Ammon's horn (tissue), 1 donor: ENCODE measurements around the gene WWOX.

ENCODE experiments used
- DNase-seq: peaks from one replicate; pipeline ENCODE4 v3.0.0-alpha.2; 2016; ENCODE audit warnings: low spot score

WWOX gene

GRCh38 chr16:79181419-79181818, 1082.0 kb downstream of the WWOX start:
- no peak for DNase-seq

DNA sequence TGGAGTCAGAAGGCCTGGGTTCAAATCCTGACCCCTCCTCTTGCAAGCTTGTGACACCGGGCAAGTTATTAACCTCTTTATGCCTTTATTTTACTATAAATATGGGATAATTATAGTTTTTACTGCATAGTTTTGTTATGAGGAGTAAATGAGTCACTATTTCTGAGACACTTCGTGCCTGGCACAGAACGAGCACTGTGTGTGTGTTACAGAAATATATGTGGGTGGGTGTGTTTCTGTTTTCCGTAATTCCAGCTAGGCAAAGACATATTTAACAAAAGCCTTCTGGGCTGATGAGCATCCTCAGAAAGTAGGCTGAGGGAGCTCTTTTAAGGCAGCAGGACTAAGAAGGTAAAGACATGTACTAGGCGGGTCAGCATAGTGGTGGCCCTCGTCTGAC, 1083.2 kb downstream of the WWOX start:
- DNase-seq = peak; percentile 56

DNA sequence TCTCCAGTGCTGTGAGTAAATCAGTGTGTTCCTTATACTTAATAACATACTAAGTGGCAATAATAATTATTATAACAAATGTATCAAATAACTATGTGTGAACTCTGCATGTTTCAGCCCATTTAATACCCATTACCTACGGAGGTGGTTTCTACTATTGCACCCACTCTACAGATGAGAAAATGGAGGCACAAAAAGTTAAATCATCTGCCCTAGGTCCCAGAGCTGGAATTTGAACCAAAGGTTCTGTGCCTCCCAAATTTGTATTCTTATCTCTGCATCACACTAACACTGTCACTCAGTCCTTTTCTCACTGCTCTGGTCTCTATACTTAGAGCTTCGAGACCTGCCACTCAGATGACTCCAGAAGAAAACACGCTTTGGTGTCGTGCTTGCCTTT, 1084.1 kb downstream of the WWOX start:
- no peak for DNase-seq

GRCh38 chr16:79184464-79185030, 1085.1 kb downstream of the WWOX start:
- no peak for DNase-seq

GRCh38 chr16:79185711-79186110, 1086.3 kb downstream of the WWOX start:
- DNase-seq = no peak

GRCh38 chr16:79186196-79186595, 1086.7 kb downstream of the WWOX start:
- DNase-seq = no peak

GRCh38 chr16:79188115-79188738, 1088.8 kb downstream of the WWOX start:
- DNase-seq = no peak

GRCh38 chr16:79188739-79189122, 1089.3 kb downstream of the WWOX start:
- DNase-seq = no peak

DNA sequence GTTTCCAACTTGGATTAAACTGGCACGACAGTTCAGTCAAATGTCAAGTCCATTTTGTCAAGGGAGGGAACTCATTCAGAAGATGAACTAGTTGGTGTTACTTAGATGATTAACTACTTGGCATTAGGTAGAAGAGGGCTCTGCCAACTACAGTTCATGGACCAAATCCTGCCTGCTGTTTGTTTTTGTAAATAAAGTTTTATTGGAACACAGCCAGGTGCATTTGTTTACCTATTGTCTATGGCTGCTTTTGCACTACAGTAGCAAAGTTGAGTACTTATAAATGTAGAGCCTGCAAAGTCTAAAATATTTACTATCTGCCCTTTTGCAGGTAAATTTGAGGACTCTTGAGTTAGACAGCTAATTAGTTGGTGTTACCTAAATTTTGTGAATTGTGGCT, 1091.1 kb downstream of the WWOX start:
- no peak for DNase-seq

- no peak for DNase-seq
Measured at GRCh38 chr16:79191933-79192332, 1092.5 kb downstream of the WWOX start.

- no peak for DNase-seq
Measured at GRCh38 chr16:79192904-79193303, 1093.5 kb downstream of the WWOX start.

DNA sequence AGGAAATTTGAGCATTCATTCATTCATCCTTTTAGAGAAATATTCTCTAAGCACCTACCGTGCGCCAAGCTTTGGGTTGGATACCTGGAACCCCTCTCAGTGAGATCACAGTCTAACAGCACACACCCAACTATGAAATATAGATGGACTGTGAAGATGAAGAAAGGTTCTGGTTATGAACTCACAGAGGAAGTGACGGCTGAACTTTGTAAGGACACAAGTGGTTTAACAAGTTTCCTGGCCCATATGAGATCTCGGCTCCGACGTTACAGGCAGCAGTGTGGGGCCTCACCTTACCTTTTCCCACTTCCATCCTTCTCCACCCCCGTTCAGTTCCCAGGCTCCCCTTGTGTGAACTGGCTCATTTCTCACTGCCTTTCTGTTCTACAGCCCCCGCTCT, 1094.8 kb downstream of the WWOX start:
- DNase-seq = peak; percentile 45

DNA sequence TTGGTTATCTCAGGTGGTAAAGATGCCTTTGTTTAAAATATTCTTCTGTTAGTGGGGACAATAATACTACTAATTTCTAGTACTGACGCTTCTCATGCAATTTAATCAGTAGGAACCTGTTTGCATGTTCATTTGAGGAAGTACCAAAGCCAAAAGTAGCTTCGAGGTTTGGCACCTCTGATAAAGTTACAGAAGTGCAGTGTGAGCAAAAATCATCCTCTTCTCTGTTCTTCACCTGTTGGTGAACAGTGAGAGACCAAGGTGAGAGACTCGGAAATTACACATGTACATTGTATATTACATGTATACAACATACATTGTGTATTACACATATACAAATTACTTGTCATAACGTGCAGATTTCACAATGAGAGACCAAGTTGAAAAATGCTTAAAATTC, 1096.5 kb downstream of the WWOX start:
- no peak for DNase-seq

GRCh38 chr16:79201436-79201835, 1102.0 kb downstream of the WWOX start:
- no peak for DNase-seq

DNA sequence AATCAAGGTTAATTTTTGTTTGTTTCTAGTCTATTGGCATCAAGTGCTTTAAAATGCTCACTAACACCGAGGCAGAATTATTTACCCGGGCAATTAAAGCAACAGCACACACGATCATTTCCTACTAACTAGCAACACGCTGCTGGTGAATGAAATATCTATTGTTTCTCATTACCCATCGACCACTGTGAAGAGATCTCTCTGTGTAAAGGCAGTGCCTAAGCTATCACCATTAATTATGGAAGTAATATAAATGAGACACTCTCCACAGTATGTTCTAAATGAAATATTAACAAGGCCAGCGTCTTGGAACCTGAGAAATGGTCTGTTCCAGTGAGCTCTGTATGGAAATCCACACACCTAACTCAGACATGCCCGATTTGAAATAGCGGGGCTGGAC, 1103.5 kb downstream of the WWOX start:
- no peak for DNase-seq

DNA sequence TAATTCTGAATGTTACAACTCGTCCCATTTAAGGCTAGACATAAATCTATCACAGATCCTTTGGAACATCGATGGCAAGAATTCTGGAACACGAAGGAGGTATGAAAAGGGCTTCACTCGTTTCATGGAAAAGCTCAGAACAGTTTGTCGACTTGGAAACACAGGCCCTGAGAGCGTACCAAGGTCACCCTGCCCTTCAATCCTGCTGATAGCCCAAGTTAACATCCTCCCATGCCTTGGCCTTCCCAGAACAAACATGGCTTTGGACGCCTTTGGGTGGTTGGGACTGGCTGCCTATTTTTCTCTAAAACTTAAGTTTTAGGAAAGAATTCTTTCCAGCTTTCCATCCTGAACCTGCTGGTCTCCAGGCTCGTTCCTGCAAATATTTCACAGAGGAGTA, 1105.0 kb downstream of the WWOX start:
- no peak for DNase-seq

- DNase-seq = no peak
Measured at GRCh38 chr16:79206889-79207288, 1107.4 kb downstream of the WWOX start.

GRCh38 chr16:79209308-79209707, 1109.9 kb downstream of the WWOX start:
- DNase-seq = peak; percentile 38

DNA sequence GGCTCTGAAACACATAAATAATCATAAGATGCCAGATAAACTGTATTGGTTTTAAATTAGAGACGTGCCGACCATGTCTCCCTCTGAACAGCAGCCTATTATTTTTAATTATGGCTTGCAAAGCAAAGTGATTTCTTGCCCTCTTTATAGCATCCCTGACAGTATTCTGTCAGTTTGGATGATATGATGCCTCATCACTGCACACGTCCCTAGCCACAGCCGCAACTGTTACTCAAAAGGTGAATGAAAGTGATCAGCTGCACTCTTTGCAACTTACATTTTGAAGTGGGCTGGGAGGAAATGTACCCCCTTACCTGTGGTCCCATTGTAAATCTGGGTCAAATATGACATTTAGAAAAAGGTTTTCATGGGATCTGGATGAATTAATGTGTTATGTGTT, 1111.2 kb downstream of the WWOX start:
- no peak for DNase-seq

DNA sequence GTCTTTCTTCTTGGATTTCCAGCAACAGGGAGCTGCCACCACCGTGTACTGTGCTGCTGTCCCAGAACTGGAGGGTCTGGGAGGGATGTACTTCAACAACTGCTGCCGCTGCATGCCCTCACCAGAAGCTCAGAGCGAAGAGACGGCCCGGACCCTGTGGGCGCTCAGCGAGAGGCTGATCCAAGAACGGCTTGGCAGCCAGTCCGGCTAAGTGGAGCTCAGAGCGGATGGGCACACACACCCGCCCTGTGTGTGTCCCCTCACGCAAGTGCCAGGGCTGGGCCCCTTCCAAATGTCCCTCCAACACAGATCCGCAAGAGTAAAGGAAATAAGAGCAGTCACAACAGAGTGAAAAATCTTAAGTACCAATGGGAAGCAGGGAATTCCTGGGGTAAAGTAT, 1112.1 kb downstream of the WWOX start:
- DNase-seq = peak; percentile 52

GRCh38 chr16:79212114-79212791, 1112.8 kb downstream of the WWOX start:
- peak; percentile 51 for DNase-seq

DNA sequence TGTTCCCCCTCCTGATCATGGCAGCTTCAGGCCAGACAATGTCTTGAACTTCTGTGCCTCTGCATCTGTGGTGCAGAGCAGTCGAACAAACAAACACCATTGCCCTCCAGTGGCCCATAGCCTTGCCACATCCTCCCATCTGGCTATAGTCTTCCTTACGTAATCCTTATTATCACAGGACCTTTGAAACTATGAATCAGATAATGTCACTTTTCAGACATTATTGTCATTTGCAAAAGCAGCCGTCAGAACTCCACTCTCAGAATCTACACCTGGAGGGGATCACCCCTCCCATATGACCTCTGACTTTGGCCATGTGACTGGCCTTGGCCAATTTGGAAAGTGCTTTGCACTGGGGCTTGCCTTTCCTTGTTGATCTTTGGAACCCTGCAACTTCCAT, 1113.8 kb downstream of the WWOX start:
- DNase-seq = peak; percentile 17

- no peak for DNase-seq
Measured at GRCh38 chr16:79215289-79215688, 1115.8 kb downstream of the WWOX start.
